Fibroblast of lung (primary cell): ENCODE measurements around the gene STK32B.

Experiments used
- CTCF ChIP-seq, 2 donors: IDR thresholded peaks in 1 of 2; conservative IDR thresholded peaks in 1 of 2; 1 replicate in 1 of 2; 2 replicates in 1 of 2; pipeline ENCODE4 v1.5.1; 2011 to 2012; ENCODE audit warnings: low read length in 2 of 2, control low read depth in 1 of 2, inconsistent platforms in 1 of 2, low read depth in 1 of 2, mild to moderate bottlenecking in 1 of 2
- EZH2 ChIP-seq: IDR thresholded peaks from 2 replicates; pipeline ENCODE4 v1.5.1; 2012; ENCODE audit warnings: low read length, control low read depth, mild to moderate bottlenecking; ENCODE audit errors: missing control alignments

- TF ChIP-seq CTCF (conservative IDR thresholded peaks at IDR 0.05 in 1 of 2, IDR thresholded peaks at IDR 0.05 in 1 of 2; ENCODE audit: low read depth in 1 of 2, low read length in 2 of 2) (no peak), EZH2 (no peak)
Measured at GRCh38 chr4:5040856-5041620, 10.2 kb upstream of the STK32B start.
